Uterus (tissue), 4 donors: ENCODE measurements around the gene GRM8. TPM values are rescaled to one million over a fixed set of nuclear protein-coding genes. Genes with fewer than 3 reads are reported as not detected.
A peak's percentile ranks its signal among the peaks of the same experiment; 100 is the strongest.

Source experiments
- DNase-seq, 2 donors: peaks; one replicate each; pipeline ENCODE4 v3.0.0-alpha.2; 2019 to 2020
- H3K27ac ChIP-seq, 2 donors: fragments of 200-600 bp; sonication (generic); 1 replicate in 1 of 2; 2 replicates in 1 of 2; pipeline ENCODE4 v1.5.1; 2016 to 2018
- H3K27me3 ChIP-seq, 2 donors: fragments of 200-600 bp; sonication (generic); one replicate each; pipeline ENCODE4 v1.5.1; 2018 to 2019; ENCODE audit warnings: control low read depth in 1 of 2
- H3K36me3 ChIP-seq, 2 donors: fragments of 200-600 bp; sonication (generic); one replicate each; pipeline ENCODE4 v1.5.1; 2019; ENCODE audit warnings: control low read depth in 1 of 2
- H3K4me1 ChIP-seq, 2 donors: fragments of 200-600 bp; sonication (generic); one replicate each; pipeline ENCODE4 v1.5.1; 2018 to 2019; ENCODE audit warnings: control low read depth in 1 of 2
- H3K4me3 ChIP-seq, 2 donors: fragments of 200-600 bp; sonication (generic); 1 replicate in 1 of 2; 2 replicates in 1 of 2; pipeline ENCODE4 v1.5.1; 2018 to 2019; ENCODE audit warnings: mild to moderate bottlenecking in 1 of 2
- H3K9me3 ChIP-seq, 2 donors: fragments of 200-600 bp; sonication (generic); one replicate each; pipeline ENCODE4 v1.5.1; 2019; ENCODE audit warnings: control low read depth in 1 of 2
- POLR2A ChIP-seq, 2 donors: fragments of 450-650 bp; IDR thresholded peaks; one replicate each; pipeline ENCODE4 v1.6.1; 2016; ENCODE audit warnings: antibody characterized with exemption in 2 of 2, mild to moderate bottlenecking in 1 of 2, moderate library complexity in 1 of 2
- intact Hi-C: fragments of 100-400 bp; cut with DNase I; formaldehyde crosslinking; loops from one replicate; pipeline ENCODE4 v1.15.1; 2023; ENCODE audit warnings: low total_unique reads
- total RNA-seq, 4 donors: library from RNA; depleted of rRNA in 3 of 4; stranded (reverse); fragments of >200 nt in 3 of 4; gene quantifications; one replicate each; pipeline versions ENCODE4 v1.1.0 to v1.2.4, GENCODE V29; 2014 to 2023
- TF ChIP-seq, protein P1 (sequence below), 4 experiments: fragments of 200-600 bp in 2 of 4; fragments of 450-650 bp in 2 of 4; sonication (generic) in 2 of 4; IDR thresholded peaks; one replicate each; pipeline ENCODE4 v1.5.1; 2016 to 2019; ENCODE audit warnings: antibody characterized with exemption in 4 of 4, mild to moderate bottlenecking in 2 of 4, moderate library complexity in 1 of 4
- donor health status: DM: yes; HTN: yes; CAD: no.

The GRM8 gene
- total RNA-seq, 4 donors from 2014 or later, result 3.9 TPM; not detected in 3

DNA sequence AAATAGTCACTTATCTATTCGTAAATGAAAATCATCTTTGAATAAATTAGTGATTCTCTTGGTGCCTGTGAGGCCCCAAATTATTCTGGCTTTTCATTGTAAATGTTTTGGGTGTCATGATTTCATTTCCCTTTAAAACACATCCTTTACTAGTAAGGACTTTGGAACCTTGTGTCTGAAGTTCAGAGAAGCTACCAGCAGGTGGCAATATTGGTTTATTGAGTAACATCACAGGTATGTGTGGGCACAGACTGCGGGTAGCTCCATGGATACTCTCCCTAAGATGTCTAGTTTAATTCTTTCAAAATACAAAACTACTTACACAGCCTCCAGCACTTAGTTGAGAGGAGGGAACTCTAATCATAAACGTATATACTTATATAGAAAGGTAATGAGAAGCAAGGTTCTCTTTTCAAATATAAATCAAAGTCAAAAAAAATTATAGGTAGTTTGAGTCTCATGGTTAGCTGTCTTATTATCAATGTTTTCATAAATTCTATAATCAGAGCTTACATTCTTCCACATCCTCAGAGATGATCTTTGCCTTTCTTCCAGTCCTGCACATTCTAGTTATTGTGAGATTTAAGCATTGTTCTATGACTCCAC lies 449.6 kb downstream of the GRM8 start:
- no peak for DNase-seq

DNA sequence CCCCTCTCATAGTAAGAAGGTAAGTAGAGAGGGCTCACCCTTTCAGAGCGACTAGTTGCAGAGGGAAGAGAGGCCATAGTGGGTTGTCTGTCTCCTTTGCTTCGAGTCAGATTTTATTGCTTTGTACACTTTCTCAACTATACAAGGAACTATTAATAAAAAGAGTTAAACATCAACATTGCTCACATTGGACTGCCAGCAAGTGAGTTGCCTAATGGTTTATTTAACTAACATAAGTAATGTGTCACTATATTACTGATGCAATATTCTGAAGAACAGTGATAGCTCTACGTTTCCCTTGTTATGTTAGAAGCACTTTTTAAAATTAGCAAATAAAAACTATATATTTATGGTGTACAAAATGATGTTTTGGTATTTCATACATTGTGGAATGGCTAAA lies 451.0 kb downstream of the GRM8 start:
- no peaks in the 10 kb centered on the region for H3K9me3 ChIP-seq
- no peak for DNase-seq
- no peaks in the 10 kb centered on the region for H3K27me3 ChIP-seq
- H3K27ac ChIP-seq, result no peak overlapping the region
- no peak overlapping the region for H3K4me3 ChIP-seq
- no peak for TF ChIP-seq POLR2A (IDR thresholded peaks at IDR 0.05)
- TF ChIP-seq, protein P1, sequence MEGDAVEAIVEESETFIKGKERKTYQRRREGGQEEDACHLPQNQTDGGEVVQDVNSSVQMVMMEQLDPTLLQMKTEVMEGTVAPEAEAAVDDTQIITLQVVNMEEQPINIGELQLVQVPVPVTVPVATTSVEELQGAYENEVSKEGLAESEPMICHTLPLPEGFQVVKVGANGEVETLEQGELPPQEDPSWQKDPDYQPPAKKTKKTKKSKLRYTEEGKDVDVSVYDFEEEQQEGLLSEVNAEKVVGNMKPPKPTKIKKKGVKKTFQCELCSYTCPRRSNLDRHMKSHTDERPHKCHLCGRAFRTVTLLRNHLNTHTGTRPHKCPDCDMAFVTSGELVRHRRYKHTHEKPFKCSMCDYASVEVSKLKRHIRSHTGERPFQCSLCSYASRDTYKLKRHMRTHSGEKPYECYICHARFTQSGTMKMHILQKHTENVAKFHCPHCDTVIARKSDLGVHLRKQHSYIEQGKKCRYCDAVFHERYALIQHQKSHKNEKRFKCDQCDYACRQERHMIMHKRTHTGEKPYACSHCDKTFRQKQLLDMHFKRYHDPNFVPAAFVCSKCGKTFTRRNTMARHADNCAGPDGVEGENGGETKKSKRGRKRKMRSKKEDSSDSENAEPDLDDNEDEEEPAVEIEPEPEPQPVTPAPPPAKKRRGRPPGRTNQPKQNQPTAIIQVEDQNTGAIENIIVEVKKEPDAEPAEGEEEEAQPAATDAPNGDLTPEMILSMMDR (IDR thresholded peaks at IDR 0.05), result no peak
- H3K4me1 ChIP-seq, result no peaks in the 10 kb centered on the region
- no peaks in the 10 kb centered on the region for H3K36me3 ChIP-seq
- intact Hi-C loops, result no loop called here

More for the DNA sequence above, 449.6 kb downstream of the GRM8 start:
- H3K36me3 ChIP-seq, result no peaks in the 10 kb centered on the region
- no peaks in the 10 kb centered on the region for H3K27me3 ChIP-seq
- H3K9me3 ChIP-seq, result no peaks in the 10 kb centered on the region
- no peak overlapping the region for H3K4me3 ChIP-seq
- intact Hi-C loops, result no loop called here
- no peaks in the 10 kb centered on the region for H3K4me1 ChIP-seq
- TF ChIP-seq, protein P1 (IDR thresholded peaks at IDR 0.05), result peak in 1 of 4 experiments; percentile 19
- TF ChIP-seq POLR2A (IDR thresholded peaks at IDR 0.05), result no peak
- no peak overlapping the region for H3K27ac ChIP-seq

GRCh38 chr7:126799541-126799940 lies 453.2 kb downstream of the GRM8 start:
- Histone ChIP-seq H3K27me3 (no peaks in the 10 kb centered on the region), H3K9me3 (no peaks in the 10 kb centered on the region), H3K4me1 (no peaks in the 10 kb centered on the region), H3K4me3 (no peak overlapping the region), H3K27ac (no peak overlapping the region), H3K36me3 (no peaks in the 10 kb centered on the region)
- intact Hi-C loops, result no loop called here
- no peak for DNase-seq
- TF ChIP-seq, protein P1 (IDR thresholded peaks at IDR 0.05), result no peak
- no peak for TF ChIP-seq POLR2A (IDR thresholded peaks at IDR 0.05)

DNA sequence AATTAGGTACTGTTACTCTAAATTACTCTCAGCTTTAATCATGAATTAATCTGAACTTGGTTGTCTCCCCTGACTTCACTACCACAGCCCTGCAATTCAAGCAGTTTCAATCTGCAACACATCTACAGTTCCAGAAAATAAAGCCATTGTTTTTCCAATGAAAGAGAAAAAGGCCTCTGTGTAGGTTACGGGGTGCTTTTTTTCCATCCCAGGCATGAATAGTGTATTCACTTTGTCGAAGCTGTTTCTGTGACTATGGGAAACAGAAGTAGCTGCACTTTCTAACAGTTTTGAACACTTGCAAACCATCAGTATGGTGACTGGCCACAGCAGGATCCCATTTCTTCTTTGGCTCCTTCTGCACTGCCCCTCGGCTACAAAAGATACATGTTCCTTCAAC lies 460.2 kb downstream of the GRM8 start:
- no peaks in the 10 kb centered on the region for H3K4me1 ChIP-seq

DNA sequence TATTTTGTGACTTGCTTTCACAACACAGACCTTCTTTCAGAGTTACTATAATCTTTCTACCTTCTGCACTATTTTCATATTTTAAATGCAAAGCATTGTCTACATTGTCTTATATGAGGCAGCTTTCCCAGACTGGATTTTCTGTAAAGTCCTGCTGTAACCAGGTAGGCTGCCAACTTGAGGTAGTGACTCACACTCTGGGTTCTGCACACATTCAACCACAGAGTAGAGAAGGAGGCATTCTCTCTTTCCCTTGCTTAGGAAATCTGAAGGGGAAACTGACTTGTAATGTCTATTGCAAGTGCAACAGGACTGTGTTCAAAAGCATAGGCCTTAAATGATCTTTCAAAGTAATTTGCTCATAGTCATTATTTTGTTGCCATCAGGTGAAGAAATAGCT lies 461.4 kb downstream of the GRM8 start:
- Histone ChIP-seq H3K36me3 (no peaks in the 10 kb centered on the region), H3K9me3 (no peaks in the 10 kb centered on the region), H3K4me1 (no peaks in the 10 kb centered on the region), H3K4me3 (no peak overlapping the region), H3K27ac (no peak overlapping the region), H3K27me3 (no peaks in the 10 kb centered on the region)
- intact Hi-C loops, result no loop called here
- TF ChIP-seq, protein P1 (IDR thresholded peaks at IDR 0.05), result no peak
- no peak for TF ChIP-seq POLR2A (IDR thresholded peaks at IDR 0.05)
- no peak for DNase-seq

More for the DNA sequence above, 460.2 kb downstream of the GRM8 start:
- Histone ChIP-seq H3K36me3 (no peaks in the 10 kb centered on the region), H3K4me3 (no peak overlapping the region), H3K9me3 (no peaks in the 10 kb centered on the region), H3K27ac (no peak overlapping the region), H3K27me3 (no peaks in the 10 kb centered on the region)
- TF ChIP-seq, protein P1 (IDR thresholded peaks at IDR 0.05), result no peak
- TF ChIP-seq POLR2A (IDR thresholded peaks at IDR 0.05), result no peak
- intact Hi-C loops, result no loop called here
- DNase-seq, result no peak
